NCI-H774 (cell line): ENCODE measurements around the gene SLC45A2.
"Not testable (repeated sequence)": the region's sequence is repeated elsewhere in the genome, so short reads cannot be mapped to it uniquely, and the experiment has no call there.

Experiments
- DNase-seq: peaks from one replicate; lab custom pipeline; 2025; lab: John Stamatoyannopoulos, UW

SLC45A2 gene, protein sequence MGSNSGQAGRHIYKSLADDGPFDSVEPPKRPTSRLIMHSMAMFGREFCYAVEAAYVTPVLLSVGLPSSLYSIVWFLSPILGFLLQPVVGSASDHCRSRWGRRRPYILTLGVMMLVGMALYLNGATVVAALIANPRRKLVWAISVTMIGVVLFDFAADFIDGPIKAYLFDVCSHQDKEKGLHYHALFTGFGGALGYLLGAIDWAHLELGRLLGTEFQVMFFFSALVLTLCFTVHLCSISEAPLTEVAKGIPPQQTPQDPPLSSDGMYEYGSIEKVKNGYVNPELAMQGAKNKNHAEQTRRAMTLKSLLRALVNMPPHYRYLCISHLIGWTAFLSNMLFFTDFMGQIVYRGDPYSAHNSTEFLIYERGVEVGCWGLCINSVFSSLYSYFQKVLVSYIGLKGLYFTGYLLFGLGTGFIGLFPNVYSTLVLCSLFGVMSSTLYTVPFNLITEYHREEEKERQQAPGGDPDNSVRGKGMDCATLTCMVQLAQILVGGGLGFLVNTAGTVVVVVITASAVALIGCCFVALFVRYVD

DNA sequence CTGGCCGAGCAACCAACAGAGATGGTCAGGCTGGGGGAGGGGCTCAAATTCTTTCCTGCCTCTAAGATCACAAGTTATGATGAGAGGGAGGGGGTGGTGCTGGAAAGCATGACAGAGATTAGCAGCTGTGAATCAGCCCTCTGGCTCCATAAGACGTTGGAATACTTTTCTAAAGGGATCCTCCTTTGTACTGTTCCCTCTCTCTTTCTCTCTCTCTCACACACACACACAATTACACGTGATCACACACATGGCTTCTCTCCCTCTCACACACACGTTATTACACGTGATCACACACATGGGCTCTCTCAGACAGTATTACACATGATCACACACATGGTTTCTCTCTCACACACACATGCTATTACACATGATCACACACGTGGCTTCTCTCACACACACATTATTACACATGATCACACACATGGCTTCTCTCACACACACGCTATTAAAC is at the start of gene SLC45A2:
Gene SLC45A2, minus strand, starts transcription at position 23 of the 454 bp plus-strand sequence. CDS start 110 bp downstream, outside the sequence.
- DNase-seq: no peak

DNA sequence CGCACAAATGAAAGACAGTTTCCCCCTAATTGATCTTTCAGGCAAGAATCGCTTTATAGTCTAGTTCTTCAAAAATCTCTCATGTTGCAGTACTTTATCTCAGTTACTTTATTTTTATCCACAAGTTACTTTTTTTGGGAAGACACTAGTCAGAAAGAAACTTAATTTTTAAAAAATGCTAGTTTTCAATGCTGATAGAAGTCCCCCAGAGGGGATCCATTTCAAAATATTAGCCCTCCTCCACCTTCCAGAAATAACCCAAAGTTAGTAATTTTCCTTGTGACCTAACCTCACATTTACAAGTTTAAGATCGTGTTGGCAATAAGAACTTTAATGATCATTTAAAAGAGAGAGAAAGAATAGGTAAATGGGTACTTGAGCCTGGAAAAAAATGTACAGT is 47.5 kb upstream of the SLC45A2 start:
- no peak for DNase-seq

DNA sequence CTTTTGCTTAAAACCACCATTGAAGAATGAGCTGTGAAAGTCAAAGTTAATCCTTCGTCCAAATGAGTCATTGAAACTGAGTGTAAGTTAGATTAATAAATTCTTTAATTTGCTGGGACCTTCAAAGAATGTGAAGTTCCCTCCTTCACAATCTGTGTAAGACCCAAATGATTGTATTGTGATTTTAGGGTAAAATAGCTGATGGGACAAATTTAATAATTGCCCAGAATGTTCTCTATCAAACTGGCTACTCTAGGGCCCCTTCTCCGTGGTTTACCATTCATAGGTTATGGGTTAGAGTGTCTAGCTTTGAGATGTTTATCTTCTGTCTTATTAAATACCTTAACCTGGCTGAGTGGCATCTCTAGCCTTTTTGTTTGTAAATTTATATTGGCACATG is 46.6 kb upstream of the SLC45A2 start:
- DNase-seq: no peak

DNA sequence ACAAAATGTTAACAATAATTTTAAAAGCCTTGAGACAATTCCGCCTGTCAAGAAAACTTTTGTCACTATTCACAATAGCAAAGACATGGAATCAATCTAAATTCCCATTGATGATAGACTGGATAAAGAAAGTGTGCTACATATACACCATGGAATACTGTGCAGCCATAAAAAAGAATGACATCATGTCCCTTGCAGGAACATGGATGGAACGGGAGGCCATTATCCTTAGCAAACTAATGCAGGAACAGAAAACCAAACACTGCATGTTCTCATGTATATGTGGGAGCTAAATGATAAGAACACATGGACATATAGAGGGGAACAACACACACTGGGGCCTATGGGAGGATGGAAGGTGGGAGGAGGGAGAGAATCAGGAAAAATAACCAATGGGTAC is 46.1 kb upstream of the SLC45A2 start:
- not testable (repeated sequence) for DNase-seq

DNA sequence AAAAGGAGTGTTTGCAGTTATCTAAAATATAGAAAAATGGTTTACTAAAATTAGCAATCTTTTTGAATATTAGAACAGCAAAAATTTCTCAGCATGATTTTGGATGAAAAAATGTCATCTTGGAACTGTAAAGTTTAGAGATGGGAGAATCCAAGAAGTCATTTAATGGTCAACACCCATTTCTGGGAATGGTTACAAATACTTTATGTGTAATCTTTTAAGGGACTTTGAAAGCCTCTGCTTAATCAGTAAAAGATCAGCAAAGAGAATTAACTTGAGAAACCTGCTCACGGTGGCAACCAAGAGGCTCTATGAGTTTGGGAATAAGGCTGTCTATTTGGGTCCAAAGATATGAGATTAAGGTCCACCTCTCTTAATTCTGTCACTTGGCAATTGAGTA is 45.6 kb upstream of the SLC45A2 start:
- no peak for DNase-seq

DNA sequence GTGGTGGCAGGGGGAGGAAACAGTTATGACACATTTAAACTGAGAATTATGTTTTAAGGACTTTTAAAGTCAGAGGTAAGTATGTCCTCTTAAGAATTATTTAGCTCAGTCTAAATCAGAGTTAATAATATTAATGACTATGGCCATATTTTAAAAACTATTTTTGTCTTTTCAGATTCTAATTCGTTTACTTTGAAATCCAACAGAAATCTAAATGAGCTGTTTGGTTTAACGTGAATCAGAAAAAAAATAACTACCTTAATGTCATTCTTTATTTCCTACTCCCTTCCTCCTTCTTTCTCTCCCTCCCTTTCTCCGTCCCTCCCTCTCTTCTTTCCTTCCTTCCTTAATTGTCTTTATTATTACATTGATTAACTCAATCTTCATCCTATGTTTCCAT is 43.9 kb upstream of the SLC45A2 start:
- no peak for DNase-seq

DNA sequence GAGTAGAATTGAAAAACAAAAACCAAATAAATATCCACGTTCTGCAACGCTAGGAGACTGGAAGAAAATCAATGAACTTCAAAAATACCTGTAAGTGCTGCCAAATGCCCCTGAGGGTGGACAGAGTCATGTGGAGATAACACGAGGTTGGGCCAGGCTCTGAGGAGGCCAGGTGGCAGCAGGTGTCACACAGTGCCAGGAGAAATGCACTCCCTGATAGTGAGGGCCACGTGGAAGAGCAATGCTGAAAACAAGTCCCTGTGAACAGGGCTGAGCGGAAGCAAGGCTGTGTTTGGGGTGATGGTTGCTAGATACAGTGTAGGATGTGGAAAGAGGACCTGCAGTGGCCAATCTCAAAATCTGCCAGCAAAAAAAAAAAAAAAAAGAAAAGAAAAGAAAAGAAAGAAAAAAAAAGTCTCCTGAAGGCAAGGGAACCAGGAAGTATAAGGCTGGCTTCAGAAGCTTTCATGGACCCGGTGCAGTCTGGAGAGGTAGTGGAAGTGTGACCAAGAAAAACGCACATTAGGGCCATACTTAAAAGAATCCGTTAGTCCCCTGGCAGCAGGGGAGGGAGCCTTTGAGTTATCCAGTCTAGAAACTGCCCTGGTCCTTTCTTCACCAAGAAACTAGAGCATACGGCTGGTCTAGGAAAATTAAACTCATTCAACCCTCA is 41.7 kb upstream of the SLC45A2 start:
- no peak for DNase-seq

DNA sequence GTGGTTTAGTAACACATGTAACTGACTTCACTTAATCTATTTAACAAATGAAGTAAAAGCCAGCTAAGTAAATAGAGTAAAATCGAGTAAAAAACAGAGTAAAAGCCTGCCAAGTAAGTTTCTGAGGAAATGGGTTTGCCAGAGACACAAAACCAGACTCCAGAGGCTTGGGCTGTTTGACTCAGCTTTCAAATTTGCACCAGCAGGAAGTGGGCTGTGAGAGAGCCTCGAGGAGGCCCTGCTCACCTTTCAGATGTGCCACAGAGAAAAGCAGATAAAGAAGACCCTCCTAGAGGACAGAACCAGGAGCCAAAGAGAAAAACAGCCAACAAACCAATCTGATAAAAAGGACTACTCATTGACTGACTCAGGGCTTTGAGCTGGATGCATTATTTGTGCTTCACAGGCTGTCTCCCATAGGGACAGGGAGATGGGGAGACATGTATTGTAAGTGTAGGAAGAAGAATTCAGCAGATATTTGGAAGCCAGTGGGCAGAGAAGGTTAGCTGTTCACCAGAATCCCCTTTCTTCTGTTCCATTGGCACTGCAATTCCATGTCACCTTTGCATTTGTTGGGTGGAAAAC is 37.7 kb upstream of the SLC45A2 start:
- DNase-seq: no peak

DNA sequence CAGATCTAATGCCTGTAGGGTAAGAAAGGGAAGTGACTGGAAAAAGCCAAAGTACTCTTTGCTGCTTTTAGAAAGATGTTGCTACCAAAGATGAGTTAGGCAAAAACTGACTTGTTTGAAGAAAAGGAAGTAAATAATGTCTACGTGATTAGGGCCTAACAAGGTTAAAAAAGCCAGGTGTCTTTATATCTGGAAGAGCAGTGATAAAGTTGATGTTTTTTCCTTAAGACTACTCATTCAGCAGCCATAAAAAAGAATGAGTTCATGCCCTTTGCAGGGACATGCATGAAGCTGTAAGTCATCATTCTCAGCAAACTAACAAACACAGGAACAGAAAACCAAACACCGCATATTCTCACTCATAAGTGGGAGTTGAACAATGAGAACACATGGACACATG is 36.8 kb upstream of the SLC45A2 start:
- no peak for DNase-seq

DNA sequence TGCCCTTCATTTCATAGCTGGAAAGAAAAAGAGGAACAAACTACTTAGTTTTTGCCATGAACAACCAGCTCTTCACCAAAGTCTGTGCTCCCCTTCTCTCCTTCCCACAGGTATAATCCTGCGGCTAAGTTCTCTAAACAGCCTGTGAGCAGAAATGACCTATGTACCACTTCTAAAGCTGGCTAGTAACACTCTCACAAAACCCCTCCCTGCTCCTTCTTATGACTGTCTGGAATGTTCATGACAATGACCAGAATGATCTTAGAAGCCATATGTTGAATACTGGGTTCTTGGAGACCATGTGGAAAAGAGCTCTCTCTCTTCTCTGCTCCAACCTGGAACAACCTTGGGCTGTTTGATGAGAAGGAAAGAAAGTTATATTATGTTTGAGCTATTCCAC is 36.2 kb upstream of the SLC45A2 start:
- no peak for DNase-seq

DNA sequence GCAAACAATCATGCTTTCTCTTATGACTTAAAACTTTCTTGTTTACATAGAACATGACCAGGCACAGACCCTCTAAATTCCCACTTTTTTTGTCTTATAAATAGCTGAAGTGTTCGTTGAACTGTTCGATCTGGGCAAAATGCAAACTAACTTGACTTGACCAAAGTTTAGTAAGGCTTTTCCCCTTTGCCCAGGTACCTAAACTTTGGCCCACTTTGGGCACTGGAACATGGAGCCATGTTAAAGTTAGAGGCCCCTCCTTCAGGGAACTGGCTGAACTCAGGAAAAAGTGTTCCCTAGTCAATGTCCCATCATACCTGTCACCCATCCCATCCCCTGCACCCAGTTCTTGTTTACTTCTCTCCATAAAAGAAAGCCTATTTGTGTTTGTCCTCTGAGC is 32.8 kb upstream of the SLC45A2 start:
- DNase-seq: no peak

DNA sequence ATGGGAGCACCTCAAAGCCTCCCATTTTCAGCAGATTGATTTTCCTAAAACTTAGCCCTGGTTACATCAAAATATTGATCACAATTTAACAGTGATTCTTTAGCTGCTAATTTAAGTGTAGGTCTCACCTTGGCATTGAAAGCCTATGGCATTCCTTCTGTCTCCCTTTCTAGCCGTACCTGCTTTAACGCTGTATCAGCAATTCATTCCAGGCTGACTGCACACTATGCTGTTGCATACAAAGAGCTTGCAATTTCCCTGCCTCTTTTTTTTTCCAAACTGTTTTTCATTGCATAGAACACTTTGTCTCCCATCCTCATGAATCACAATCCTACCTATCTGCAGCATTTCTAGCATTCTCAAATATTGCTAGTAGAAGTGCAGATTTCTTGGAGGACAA is 32.3 kb upstream of the SLC45A2 start:
- DNase-seq: no peak

DNA sequence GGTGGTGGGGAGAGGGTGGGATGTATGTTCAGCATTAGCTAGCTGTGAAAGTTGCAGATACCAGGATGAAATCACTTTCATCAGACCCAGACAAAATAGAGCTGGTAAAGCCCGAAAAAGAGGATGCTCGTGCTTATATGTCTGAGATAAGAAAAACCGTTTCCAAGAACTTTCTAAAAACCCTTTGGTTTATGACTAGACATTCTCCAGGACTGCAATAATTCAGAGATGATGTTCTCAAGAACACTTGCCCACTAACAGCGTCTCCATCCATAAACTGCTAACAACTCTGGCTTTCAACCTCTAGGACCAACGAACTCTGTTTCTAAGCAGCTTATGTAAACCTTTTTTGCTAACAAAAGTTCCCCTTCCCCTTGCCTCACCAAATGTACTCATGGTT is 31.7 kb upstream of the SLC45A2 start:
- DNase-seq: no peak

DNA sequence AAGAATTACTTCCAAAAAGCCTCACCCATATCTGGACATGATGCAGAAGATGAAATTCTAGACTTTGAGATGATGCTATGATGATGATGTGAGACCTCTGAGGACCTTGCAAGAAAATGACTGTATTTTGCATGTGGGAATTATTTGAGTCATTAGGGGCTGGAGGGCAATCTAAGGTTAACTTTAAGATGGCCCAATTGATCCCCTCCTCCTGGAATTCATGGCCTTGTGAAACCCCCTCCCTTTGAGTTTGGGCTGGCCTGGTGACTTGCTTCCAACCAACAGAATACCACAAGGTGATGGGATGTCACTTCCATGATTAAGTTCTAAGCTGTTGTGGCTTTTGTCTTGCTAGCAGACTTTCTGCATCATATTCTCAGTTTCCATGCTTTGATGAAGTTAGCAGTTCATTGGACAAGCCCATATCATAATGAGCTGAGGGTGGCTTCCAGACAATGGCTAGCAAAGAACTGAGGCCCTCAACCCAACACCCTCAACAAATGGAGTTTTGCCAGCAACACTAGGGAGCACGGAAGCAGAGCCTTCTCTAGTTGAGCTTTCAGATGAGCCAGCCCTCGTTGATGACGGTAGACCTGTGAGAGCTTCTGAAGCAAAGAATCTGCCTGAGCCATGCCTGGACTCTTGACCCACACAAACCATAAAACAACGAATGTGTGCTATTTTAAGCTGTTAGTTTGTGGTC is 30.8 kb upstream of the SLC45A2 start:
- no peak for DNase-seq

DNA sequence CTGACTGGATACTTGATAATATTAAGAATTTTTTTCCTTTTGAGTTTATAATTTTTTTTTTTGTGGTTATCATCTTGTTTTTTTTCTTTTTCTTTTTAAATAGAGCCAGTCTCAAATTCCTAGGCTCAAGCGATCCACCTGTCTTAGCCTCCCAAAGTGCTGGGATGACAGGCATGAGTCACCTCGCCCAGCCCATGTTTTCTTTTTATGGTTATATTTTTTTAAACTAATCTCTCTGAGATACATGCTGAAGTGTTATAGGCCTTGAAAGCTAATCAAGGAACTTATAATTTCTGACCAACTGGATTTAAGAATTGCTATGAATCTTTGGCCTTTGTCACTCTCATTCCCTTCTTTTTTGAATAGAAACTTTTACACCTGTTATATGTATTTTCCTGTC is 30.1 kb upstream of the SLC45A2 start:
- DNase-seq: no peak

DNA sequence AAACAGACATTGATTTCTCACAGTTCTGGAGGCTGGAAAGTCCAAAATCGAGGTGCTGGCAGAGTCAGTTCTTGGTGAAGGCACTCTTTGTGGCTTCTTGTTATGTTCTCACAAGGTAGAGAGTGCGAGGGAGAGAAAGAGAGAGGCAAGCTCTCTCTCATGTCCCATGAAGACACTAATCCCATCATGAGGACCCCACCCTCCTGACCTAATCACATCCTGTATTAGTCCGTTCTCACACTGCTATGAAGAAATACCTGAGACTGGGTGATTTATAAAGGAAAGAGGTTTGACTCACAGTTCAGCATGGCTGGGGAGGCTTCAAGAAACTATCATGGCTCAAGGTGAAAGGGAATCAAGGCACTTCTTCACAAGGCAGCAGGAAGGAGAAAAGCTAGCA is 29.1 kb upstream of the SLC45A2 start:
- DNase-seq: no peak

DNA sequence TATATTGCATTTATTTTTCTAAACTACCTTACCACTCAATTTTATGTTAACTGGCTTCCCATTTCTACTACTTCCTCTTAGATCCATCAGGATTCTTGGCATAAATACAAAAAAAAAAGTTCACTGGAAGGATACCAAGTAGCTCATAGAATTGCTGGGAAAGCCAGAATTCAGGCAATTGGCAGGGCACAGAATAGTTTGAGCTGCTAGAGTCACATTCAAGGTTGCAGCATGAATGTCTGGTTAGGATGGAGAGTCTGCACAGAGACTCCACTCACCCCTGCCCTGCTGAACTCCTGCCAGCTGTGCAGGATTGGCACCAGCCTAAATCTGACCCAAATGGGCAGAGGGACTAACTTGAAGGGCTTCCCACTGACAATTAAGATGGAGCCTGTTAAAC is 28.3 kb upstream of the SLC45A2 start:
- DNase-seq: no peak

DNA sequence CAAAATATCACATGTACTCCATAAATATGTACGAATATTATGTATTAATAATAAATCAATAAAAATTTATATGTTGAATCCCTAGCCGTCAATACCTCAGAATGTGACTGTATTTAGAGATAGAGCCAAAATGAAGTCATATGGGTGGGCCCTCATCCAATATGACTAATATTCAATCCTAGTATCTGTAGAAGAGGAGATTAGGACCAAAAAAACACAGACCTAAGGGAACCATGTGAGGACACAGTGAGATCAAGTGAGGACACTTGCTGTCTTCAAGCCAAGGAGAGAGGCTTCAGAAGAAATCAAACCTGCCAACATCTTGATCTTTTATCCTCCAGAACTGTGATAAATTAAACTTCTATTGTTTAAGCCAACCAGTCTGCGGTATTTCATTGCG is 27.0 kb upstream of the SLC45A2 start:
- no peak for DNase-seq

DNA sequence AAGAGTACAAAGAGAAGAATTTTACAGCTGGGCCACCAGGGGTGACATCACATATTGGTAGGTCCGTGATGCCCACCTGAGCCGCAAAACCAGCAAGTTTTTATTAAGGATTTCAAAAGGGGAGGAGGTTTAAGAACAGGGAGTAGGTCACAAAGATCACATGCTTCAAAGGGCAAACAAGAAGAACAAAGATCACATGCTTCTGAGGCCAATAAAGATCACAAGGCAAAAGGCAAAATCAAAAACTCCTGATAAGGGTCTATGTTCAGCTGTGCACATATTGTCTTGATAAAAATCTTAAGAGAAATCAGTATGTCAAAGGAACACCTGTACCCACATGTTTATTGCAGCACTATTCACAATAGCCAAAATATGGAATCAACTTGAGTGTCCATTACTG is 25.7 kb upstream of the SLC45A2 start:
- DNase-seq: peak; percentile 61

DNA sequence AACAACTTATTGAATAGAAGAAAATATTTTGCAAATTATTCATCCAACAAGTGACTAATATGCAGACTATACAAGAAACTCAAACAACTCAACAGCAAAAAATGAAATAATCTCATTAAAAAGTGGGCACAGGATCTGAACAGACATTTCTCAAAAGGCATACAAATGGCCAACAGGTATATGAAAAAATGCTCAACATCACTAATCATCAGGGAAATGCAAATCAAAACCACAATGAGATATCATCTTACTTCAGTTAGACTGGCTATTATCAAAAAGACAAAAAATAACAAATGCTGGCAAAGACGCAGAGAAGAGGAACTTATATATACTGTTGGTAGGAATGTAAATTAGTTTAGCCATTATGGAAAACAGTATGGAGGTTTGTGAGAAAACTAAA is 25.1 kb upstream of the SLC45A2 start:
- no peak for DNase-seq

DNA sequence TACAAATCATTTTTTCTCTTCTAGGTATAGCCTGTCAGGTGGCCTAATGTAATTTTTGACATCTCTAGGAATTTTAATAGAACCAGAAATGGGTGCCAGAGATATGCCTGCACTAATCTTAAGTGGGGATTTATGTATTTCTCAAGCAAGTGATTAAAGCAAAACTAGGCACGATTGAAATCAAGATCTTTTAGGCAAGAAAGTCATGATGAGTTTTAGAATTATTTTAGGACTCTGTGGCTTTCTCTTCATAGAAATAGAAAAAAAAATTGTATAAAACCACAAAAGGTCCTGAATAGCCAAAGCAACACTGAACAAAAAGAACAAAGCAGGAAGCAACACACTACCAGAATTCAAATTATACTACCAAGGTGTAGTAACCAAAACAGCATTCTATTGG is 24.3 kb upstream of the SLC45A2 start:
- no peak for DNase-seq
